ENCODE measurements around the gene SWI5. TPM values are rescaled to one million over a fixed set of nuclear protein-coding genes. Genes with fewer than 3 reads are reported as not detected.
A peak's percentile ranks its signal among the peaks of the same experiment; 100 is the strongest.

The SWI5 gene
- total RNA-seq, 1 experiment from 2014 or later = 22.4 TPM

- DNase-seq (ENCODE audit: low read depth, low spot score) = no peak
- H3K36me3 ChIP-seq (ENCODE audit: control insufficient read depth in 1 of 2, insufficient read depth in 2 of 2, low read length in 2 of 2) = no peaks in the 10 kb centered on the region
- no peaks in the 10 kb centered on the region for H4K20me1 ChIP-seq (ENCODE audit: insufficient read depth)
- H2AFZ ChIP-seq (ENCODE audit: low read depth, low read length, poor library complexity, severe bottlenecking) = no peak overlapping the region
- H3K79me2 ChIP-seq (ENCODE audit: insufficient read depth, low read length) = no peaks in the 10 kb centered on the region
- H3K4me2 ChIP-seq (ENCODE audit: low read length) = no peak overlapping the region
- RAD21 ChIA-PET (ENCODE audit: low non-redundant PET in 1 of 2, low total read pairs in 2 of 2, uncharacterized antibody in 2 of 2, unreplicated experiment in 2 of 2) = no interaction called here
- H3K4me1 ChIP-seq (ENCODE audit: control insufficient read depth in 1 of 2, insufficient read depth in 2 of 2, low read length in 2 of 2) = no peaks in the 10 kb centered on the region
- no peak overlapping the region for H3K9ac ChIP-seq (ENCODE audit: low read length)
- H3K9me2 ChIP-seq (ENCODE audit: insufficient read depth) = no peaks in the 10 kb centered on the region
- no peaks in the 10 kb centered on the region for H3K9me3 ChIP-seq (ENCODE audit: control insufficient read depth in 1 of 2, insufficient read depth in 1 of 2, low read depth in 1 of 2, low read length in 2 of 2)
- H3K27me3 ChIP-seq (ENCODE audit: insufficient read depth, low read length) = no peaks in the 10 kb centered on the region
- CTCF ChIA-PET = no interaction called here
- POLR2A ChIA-PET = interaction anchor here (0.5 kb wide), 1 partner anchor 586 kb away, joined by 5 read pairs; the partner anchor contains the start of gene ENDOG
- no TSS peak for BruUV-seq (replicated peaks)
- intact Hi-C loops (cut with micrococcal nuclease) = no loop called here
- H3K4me3 ChIP-seq (replicated peaks in 1 of 2; ENCODE audit: low read depth in 1 of 2, low read length in 2 of 2) = no peak overlapping the region
- no peak overlapping the region for H3K27ac ChIP-seq (ENCODE audit: low read depth, low read length)
- TF ChIP-seq POLR2AphosphoS5 (IDR thresholded peaks at IDR 0.05; ENCODE audit: low read depth, low read length) (no peak), MAX (IDR thresholded peaks at IDR 0.05) (no peak), ZNF274 (IDR thresholded peaks at IDR 0.05; ENCODE audit: low read depth, low read length) (no peak), JUND (IDR thresholded peaks at IDR 0.05) (no peak), POLR2A (IDR thresholded peaks at IDR 0.05; ENCODE audit: borderline replicate concordance, extremely low read depth, insufficient read depth, insufficient read length) (no peak), TCF7L2 (IDR thresholded peaks at IDR 0.05; ENCODE audit: borderline replicate concordance, extremely low read depth, insufficient read depth, insufficient read length) (no peak), SP1 (IDR thresholded peaks at IDR 0.05; ENCODE audit: low read depth) (no peak), YY1 (IDR thresholded peaks at IDR 0.05; ENCODE audit: extremely low read depth, insufficient replicate concordance, low read depth, low read length) (no peak), EGR1 (IDR thresholded peaks at IDR 0.05; ENCODE audit: low read depth) (no peak), SIN3A (IDR thresholded peaks at IDR 0.05; ENCODE audit: low read depth) (no peak), RAD21 (IDR thresholded peaks at IDR 0.05; ENCODE audit: low read depth) (no peak), EZH2phosphoT487 (IDR thresholded peaks at IDR 0.05; ENCODE audit: borderline replicate concordance) (no peak), FOSL1 (IDR thresholded peaks at IDR 0.05; ENCODE audit: low read depth) (no peak), CEBPB (IDR thresholded peaks at IDR 0.05; ENCODE audit: low read depth) (no peak), ZFX (IDR thresholded peaks at IDR 0.05) (no peak), SRF (IDR thresholded peaks at IDR 0.05; ENCODE audit: low read depth) (no peak), ZBTB33 (IDR thresholded peaks at IDR 0.05; ENCODE audit: extremely low read depth, insufficient replicate concordance, low read length) (no peak), ELF1 (IDR thresholded peaks at IDR 0.05; ENCODE audit: borderline replicate concordance, low read depth) (no peak), CBX3 (IDR thresholded peaks at IDR 0.05; ENCODE audit: low read depth) (no peak)
- TF ChIP-seq, protein P1, sequence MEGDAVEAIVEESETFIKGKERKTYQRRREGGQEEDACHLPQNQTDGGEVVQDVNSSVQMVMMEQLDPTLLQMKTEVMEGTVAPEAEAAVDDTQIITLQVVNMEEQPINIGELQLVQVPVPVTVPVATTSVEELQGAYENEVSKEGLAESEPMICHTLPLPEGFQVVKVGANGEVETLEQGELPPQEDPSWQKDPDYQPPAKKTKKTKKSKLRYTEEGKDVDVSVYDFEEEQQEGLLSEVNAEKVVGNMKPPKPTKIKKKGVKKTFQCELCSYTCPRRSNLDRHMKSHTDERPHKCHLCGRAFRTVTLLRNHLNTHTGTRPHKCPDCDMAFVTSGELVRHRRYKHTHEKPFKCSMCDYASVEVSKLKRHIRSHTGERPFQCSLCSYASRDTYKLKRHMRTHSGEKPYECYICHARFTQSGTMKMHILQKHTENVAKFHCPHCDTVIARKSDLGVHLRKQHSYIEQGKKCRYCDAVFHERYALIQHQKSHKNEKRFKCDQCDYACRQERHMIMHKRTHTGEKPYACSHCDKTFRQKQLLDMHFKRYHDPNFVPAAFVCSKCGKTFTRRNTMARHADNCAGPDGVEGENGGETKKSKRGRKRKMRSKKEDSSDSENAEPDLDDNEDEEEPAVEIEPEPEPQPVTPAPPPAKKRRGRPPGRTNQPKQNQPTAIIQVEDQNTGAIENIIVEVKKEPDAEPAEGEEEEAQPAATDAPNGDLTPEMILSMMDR (IDR thresholded peaks at IDR 0.05 in 2 of 3, conservative IDR thresholded peaks at IDR 0.05 in 1 of 3; ENCODE audit: borderline replicate concordance in 1 of 3, insufficient read depth in 1 of 3, low read depth in 2 of 3, low read length in 2 of 3) = no peak
- ATAC-seq = peak; percentile 42
Observed at GRCh38 chr9:128231638-128232527, 44.2 kb upstream of the SWI5 start.

All from HCT116 (cell line).